ENCODE data around the gene GALNTL6. TPM values are rescaled to one million over a fixed set of nuclear protein-coding genes. Genes with fewer than 3 reads are reported as not detected.

GALNTL6 gene
- total RNA-seq, 2 experiments from 2014 or later, result not detected

DNA sequence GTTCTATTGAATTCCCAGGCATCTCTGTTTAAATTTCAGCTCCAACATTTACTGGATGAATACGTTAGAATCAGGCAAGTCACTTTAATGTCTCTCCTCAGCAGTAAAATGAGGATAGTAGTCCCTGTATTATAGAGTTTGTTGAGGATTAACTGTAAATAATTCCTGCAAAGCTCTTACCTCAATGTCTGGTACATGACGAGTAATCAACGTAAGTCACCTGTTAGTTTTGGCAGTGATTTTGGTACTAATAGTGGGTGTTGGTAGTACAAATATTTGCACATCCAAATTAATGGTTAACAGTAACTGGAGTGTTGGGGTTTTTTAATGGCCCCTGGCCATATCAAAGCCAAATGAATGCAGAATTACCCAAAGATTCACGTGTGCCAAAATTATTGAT lies 1165.6 kb downstream of the GALNTL6 start:
- ChIA-PET POLR2A (no interaction called here), CTCF (no interaction called here)
- Mint-ChIP-seq H3K27ac (no peak overlapping the region), H3K9me3 (ENCODE audit: insufficient read depth) (no peaks in the 10 kb centered on the region), H3K4me1 (ENCODE audit: low read depth) (no peaks in the 10 kb centered on the region), H3K27me3 (ENCODE audit: low read depth) (peaks cover 2% of the 10 kb centered on the region), H3K4me3 (no peak overlapping the region), H3K36me3 (ENCODE audit: low read depth) (no peaks in the 10 kb centered on the region)
- no peak for ATAC-seq
- DNase-seq, result no peak

- no peak for DNase-seq
- ChIA-PET POLR2A (no interaction called here), CTCF (no interaction called here)
- H3K27me3 Mint-ChIP-seq (ENCODE audit: low read depth), result peaks cover 2% of the 10 kb centered on the region
- no peak overlapping the region for H3K27ac Mint-ChIP-seq
- H3K4me1 Mint-ChIP-seq (ENCODE audit: low read depth), result no peaks in the 10 kb centered on the region
- H3K36me3 Mint-ChIP-seq (ENCODE audit: low read depth), result no peaks in the 10 kb centered on the region
- no peaks in the 10 kb centered on the region for H3K9me3 Mint-ChIP-seq (ENCODE audit: insufficient read depth)
- no peak for ATAC-seq
- H3K4me3 Mint-ChIP-seq, result no peak overlapping the region
These were observed 1166.1 kb downstream of the GALNTL6 start for GRCh38 chr4:172979332-172979731.

- ATAC-seq, result no peak
- Mint-ChIP-seq H3K4me3 (no peak overlapping the region), H3K4me1 (ENCODE audit: low read depth) (no peaks in the 10 kb centered on the region), H3K9me3 (ENCODE audit: insufficient read depth) (no peaks in the 10 kb centered on the region), H3K27me3 (ENCODE audit: low read depth) (peaks cover 2% of the 10 kb centered on the region), H3K36me3 (ENCODE audit: low read depth) (no peaks in the 10 kb centered on the region), H3K27ac (no peak overlapping the region)
- CTCF ChIA-PET, result no interaction called here
- no peak for DNase-seq
- POLR2A ChIA-PET, result no interaction called here
These were observed 1167.0 kb downstream of the GALNTL6 start for GRCh38 chr4:172980219-172980618.

DNA sequence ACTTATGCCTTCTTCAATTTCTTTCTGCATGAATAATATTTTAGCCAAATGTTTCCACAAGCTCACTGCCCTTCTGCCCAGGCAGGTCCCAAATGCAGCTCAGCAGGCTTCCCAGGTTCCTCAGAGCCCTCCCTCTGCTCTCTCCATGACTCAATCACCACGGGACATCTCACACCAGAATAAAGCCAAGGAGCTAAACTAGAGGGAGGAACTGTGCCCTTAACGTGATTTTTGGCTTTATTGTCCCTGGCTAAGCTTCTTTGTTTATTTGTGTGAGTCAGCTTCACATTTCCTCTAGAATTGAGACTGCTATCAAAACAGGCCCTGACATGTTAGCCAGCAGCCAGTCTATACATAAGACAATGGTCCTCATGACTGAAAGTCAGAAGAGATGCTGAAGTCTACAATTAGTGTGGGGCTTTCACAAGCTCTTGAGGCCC lies 1169.0 kb downstream of the GALNTL6 start:
- Mint-ChIP-seq H3K27ac (no peak overlapping the region), H3K36me3 (ENCODE audit: low read depth) (no peaks in the 10 kb centered on the region), H3K9me3 (ENCODE audit: insufficient read depth) (no peaks in the 10 kb centered on the region), H3K4me3 (no peak overlapping the region), H3K27me3 (ENCODE audit: low read depth) (peaks cover 2% of the 10 kb centered on the region), H3K4me1 (ENCODE audit: low read depth) (no peaks in the 10 kb centered on the region)
- DNase-seq (no peak), ATAC-seq (no peak)
- ChIA-PET CTCF (no interaction called here), POLR2A (no interaction called here)

- ATAC-seq (no peak), DNase-seq (no peak)
- Mint-ChIP-seq H3K27me3 (ENCODE audit: low read depth) (peaks cover 2% of the 10 kb centered on the region), H3K36me3 (ENCODE audit: low read depth) (no peaks in the 10 kb centered on the region), H3K27ac (no peak overlapping the region), H3K9me3 (ENCODE audit: insufficient read depth) (no peaks in the 10 kb centered on the region), H3K4me3 (no peak overlapping the region), H3K4me1 (ENCODE audit: low read depth) (no peaks in the 10 kb centered on the region)
- POLR2A ChIA-PET, result no interaction called here
- CTCF ChIA-PET, result no interaction called here
These were observed 1169.8 kb downstream of the GALNTL6 start for GRCh38 chr4:172983014-172983413.

GRCh38 chr4:172983631-172984030 lies 1170.4 kb downstream of the GALNTL6 start:
- Mint-ChIP-seq H3K4me1 (ENCODE audit: low read depth) (no peaks in the 10 kb centered on the region), H3K36me3 (ENCODE audit: low read depth) (no peaks in the 10 kb centered on the region), H3K9me3 (ENCODE audit: insufficient read depth) (no peaks in the 10 kb centered on the region), H3K27me3 (ENCODE audit: low read depth) (peaks cover under 1% of the 10 kb centered on the region), H3K4me3 (no peak overlapping the region), H3K27ac (no peak overlapping the region)
- ChIA-PET POLR2A (no interaction called here), CTCF (no interaction called here)
- no peak for DNase-seq
- ATAC-seq, result no peak

DNA sequence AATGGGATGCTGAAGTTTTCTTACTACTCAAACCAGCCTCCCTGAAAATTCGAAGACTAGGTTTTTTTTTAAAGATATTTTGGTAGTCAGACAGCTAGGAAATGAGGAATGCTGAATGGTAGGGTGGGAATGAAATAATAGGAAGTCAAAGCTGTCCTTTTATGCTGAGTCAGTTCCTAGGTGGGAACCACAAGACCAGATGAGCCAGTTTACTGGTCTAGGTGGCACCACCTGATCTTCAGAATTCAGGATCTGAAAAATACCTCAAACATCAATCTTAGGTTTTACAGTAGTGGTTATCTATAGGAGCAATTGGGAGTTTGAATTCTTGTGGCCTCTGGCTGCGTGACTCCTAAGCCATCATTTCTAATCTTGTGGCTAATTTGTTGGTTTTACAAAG lies 1172.3 kb downstream of the GALNTL6 start:
- Mint-ChIP-seq H3K36me3 (ENCODE audit: low read depth) (no peaks in the 10 kb centered on the region), H3K4me1 (ENCODE audit: low read depth) (no peaks in the 10 kb centered on the region), H3K9me3 (ENCODE audit: insufficient read depth) (no peaks in the 10 kb centered on the region), H3K27ac (no peak overlapping the region), H3K27me3 (ENCODE audit: low read depth) (no peaks in the 10 kb centered on the region), H3K4me3 (no peak overlapping the region)
- CTCF ChIA-PET, result no interaction called here
- DNase-seq (no peak), ATAC-seq (no peak)
- POLR2A ChIA-PET, result no interaction called here

GRCh38 chr4:172986114-172986513 lies 1172.9 kb downstream of the GALNTL6 start:
- H3K4me1 Mint-ChIP-seq (ENCODE audit: low read depth), result no peaks in the 10 kb centered on the region
- no peaks in the 10 kb centered on the region for H3K9me3 Mint-ChIP-seq (ENCODE audit: insufficient read depth)
- DNase-seq (no peak), ATAC-seq (no peak)
- H3K4me3 Mint-ChIP-seq, result no peak overlapping the region
- H3K27ac Mint-ChIP-seq, result no peak overlapping the region
- no peaks in the 10 kb centered on the region for H3K36me3 Mint-ChIP-seq (ENCODE audit: low read depth)
- POLR2A ChIA-PET, result no interaction called here
- CTCF ChIA-PET, result no interaction called here
- no peaks in the 10 kb centered on the region for H3K27me3 Mint-ChIP-seq (ENCODE audit: low read depth)

DNA sequence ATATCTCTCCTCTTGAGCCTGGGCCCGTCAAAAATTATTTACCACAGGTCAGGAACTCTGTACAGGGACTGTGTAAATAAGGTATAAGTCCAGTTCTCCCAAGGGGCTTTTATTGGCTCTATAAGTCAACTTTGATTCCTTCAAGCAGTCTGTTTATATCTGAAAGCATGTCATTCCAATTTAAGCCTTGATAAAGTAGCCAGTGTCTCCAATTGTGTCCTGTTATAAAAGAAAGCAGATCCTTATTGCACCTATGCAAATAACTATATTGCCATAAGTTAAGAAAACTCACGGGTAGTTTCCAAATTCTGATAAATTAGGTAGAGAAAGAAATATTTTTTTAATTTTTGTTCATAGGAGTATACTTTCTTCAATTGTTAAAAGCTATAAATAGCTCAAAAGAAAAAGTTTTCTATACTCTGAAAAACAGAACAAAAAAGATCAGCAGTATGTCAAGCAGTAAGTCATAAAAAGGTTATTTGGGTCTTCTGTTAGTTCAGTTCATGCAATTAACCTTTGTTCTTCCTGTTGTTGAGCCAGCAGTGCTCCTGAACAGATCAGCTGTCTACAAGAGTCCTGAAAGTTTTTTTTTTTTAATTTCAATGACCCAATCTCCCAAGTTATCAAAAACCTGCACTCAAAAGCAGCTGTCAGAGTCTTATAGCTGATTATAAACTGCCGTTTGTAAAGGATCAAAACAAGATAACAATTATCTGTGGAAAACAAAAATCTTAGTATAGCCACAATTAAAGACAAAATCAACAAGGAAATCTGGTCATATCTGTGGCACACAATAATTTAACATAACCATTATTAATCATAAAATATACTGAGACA lies 1177.0 kb downstream of the GALNTL6 start:
- Mint-ChIP-seq H3K36me3 (ENCODE audit: low read depth) (no peaks in the 10 kb centered on the region), H3K4me3 (no peak overlapping the region), H3K27me3 (ENCODE audit: low read depth) (no peaks in the 10 kb centered on the region), H3K9me3 (ENCODE audit: insufficient read depth) (no peaks in the 10 kb centered on the region), H3K4me1 (ENCODE audit: low read depth) (no peaks in the 10 kb centered on the region), H3K27ac (no peak overlapping the region)
- ChIA-PET CTCF (no interaction called here), POLR2A (no interaction called here)
- DNase-seq (no peak), ATAC-seq (no peak)

GRCh38 chr4:172992648-172993378 lies 1179.6 kb downstream of the GALNTL6 start:
- ATAC-seq (no peak), DNase-seq (no peak)
- no peaks in the 10 kb centered on the region for H3K36me3 Mint-ChIP-seq (ENCODE audit: low read depth)
- H3K9me3 Mint-ChIP-seq (ENCODE audit: insufficient read depth), result no peaks in the 10 kb centered on the region
- ChIA-PET CTCF (interaction anchor here (2.1 kb wide), 1 partner anchor 20 kb away, joined by 12 read pairs; no protein-coding TSS in a partner anchor), POLR2A (no interaction called here)
- peaks cover 4% of the 10 kb centered on the region for H3K27me3 Mint-ChIP-seq (ENCODE audit: low read depth)
- H3K4me1 Mint-ChIP-seq (ENCODE audit: low read depth), result no peaks in the 10 kb centered on the region
- no peak overlapping the region for H3K27ac Mint-ChIP-seq
- no peak overlapping the region for H3K4me3 Mint-ChIP-seq

- Mint-ChIP-seq H3K4me1 (ENCODE audit: low read depth) (no peaks in the 10 kb centered on the region), H3K27me3 (ENCODE audit: low read depth) (peaks cover 4% of the 10 kb centered on the region), H3K9me3 (ENCODE audit: insufficient read depth) (no peaks in the 10 kb centered on the region), H3K27ac (no peak overlapping the region), H3K36me3 (ENCODE audit: low read depth) (no peaks in the 10 kb centered on the region), H3K4me3 (no peak overlapping the region)
- ChIA-PET CTCF (interaction anchor here (1.0 kb wide), 1 partner anchor 18 kb away, joined by 4 read pairs; no protein-coding TSS in a partner anchor), POLR2A (no interaction called here)
- DNase-seq (no peak), ATAC-seq (no peak)
These were observed 1182.0 kb downstream of the GALNTL6 start for GRCh38 chr4:172995161-172995560.

- no peak overlapping the region for H3K27ac Mint-ChIP-seq
- H3K9me3 Mint-ChIP-seq (ENCODE audit: insufficient read depth), result no peaks in the 10 kb centered on the region
- H3K4me1 Mint-ChIP-seq (ENCODE audit: low read depth), result no peaks in the 10 kb centered on the region
- H3K27me3 Mint-ChIP-seq (ENCODE audit: low read depth), result peaks cover 4% of the 10 kb centered on the region
- ATAC-seq (no peak), DNase-seq (no peak)
- H3K36me3 Mint-ChIP-seq (ENCODE audit: low read depth), result no peaks in the 10 kb centered on the region
- H3K4me3 Mint-ChIP-seq, result no peak overlapping the region
- POLR2A ChIA-PET, result no interaction called here
- CTCF ChIA-PET, result no interaction called here
These were observed 1182.5 kb downstream of the GALNTL6 start for GRCh38 chr4:172995704-172996103.

All from activated CD8-positive, alpha-beta T cell treated with anti-CD3 and anti-CD28 coated beads, Interleukin-2, amount 10 ng/mL, durations not matched to agents 7 days and 5 days (primary cell).